Right lobe of liver (tissue), 6 donors: ENCODE measurements around the gene RAP1A. TPM values are rescaled to one million over a fixed set of nuclear protein-coding genes. Genes with fewer than 3 reads are reported as not detected.
A peak's percentile ranks its signal among the peaks of the same experiment; 100 is the strongest.

Experiments used
- ATAC-seq, 4 donors: fragments of 200-7000 bp; cut with Tn5 transposase; one replicate each; pipeline ENCODE4 v1.9.1; 2020; ENCODE audit warnings: mild to moderate bottlenecking in 4 of 4, moderate library complexity in 4 of 4
- DNase-seq, 3 donors: peaks; one replicate each; pipeline ENCODE4 v3.0.0-alpha.2; 2020
- H3K27ac ChIP-seq, 3 donors: fragments of 200-600 bp; one replicate each; pipeline ENCODE4 v1.8.0; 2022
- H3K27me3 ChIP-seq, 2 donors: fragments of 200-600 bp; one replicate each; pipeline ENCODE4 v1.8.0; 2022
- H3K36me3 ChIP-seq, 4 donors: fragments of 200-600 bp; sonication (generic) in 1 of 4; one replicate each; pipeline versions ENCODE4 v1.5.1 to v1.8.0; 2017 to 2022; ENCODE audit warnings: control low read depth in 1 of 4
- H3K4me1 ChIP-seq, 4 donors: fragments of 200-600 bp; sonication (generic) in 1 of 4; one replicate each; pipeline versions ENCODE4 v1.5.1 to v1.8.0; 2017 to 2022; ENCODE audit warnings: control low read depth in 1 of 4
- H3K4me3 ChIP-seq, 3 donors: fragments of 200-600 bp; one replicate each; pipeline ENCODE4 v1.8.0; 2022
- H3K9me3 ChIP-seq, 4 donors: fragments of 200-600 bp; sonication (generic) in 1 of 4; one replicate each; pipeline versions ENCODE4 v1.5.1 to v1.8.0; 2017 to 2022; ENCODE audit warnings: control low read depth in 1 of 4
- CTCF ChIP-seq, 4 donors: fragments of 200-600 bp in 3 of 4; fragments of 450-650 bp in 1 of 4; IDR thresholded peaks; one replicate each; pipeline versions ENCODE4 v1.5.1 to v1.8.0; 2016 to 2022; ENCODE audit warnings: antibody characterized with exemption in 4 of 4, mild to moderate bottlenecking in 2 of 4
- POLR2A ChIP-seq: fragments of 450-650 bp; IDR thresholded peaks from one replicate; pipeline ENCODE4 v1.6.1; 2017; ENCODE audit warnings: antibody characterized with exemption, mild to moderate bottlenecking
- WGBS: methylation state at CpG from one replicate; pipeline ENCODE4 v1.1.6; 2018; ENCODE audit warnings: low coverage, low lambda C conversion rate; ENCODE audit not compliant: insufficient coverage; ENCODE audit errors: missing lambda C conversion rate; 5-methylcytosine and 5-hydroxymethylcytosine counted together
- intact Hi-C, 2 donors: fragments of 100-400 bp; cut with DNase I; formaldehyde crosslinking; loops; one replicate each; pipeline versions ENCODE4 v1.11.2 to v1.14.1; 2022
- total RNA-seq, 6 experiments: library from RNA; depleted of rRNA in 2 of 6; stranded (reverse); fragments of >200 nt in 2 of 6; fragmentation: NEBNext Ultra II Directional in 3 of 6; extraction: Animal tissue kit (Norgen Biotek cat#: 25700) in 3 of 6; gene quantifications; one replicate each; pipeline versions ENCODE4 v1.1.0 to v1.2.4, GENCODE V29; 2016 to 2023
- donor health status: DM: no; HTN: yes; CAD: no.
- donor health status: DM: no; HTN: no; CAD: no.
- donor health status: DM: no; HTN: no; CAD: no.
- donor health status: DM: no; HTN: yes; CAD: no.
- donor health status: DM: no; HTN: yes; CAD: no.

Gene RAP1A
- total RNA-seq, 6 experiments from 2014 or later: 25.9 to 53.8 (median 33.3) TPM

DNA sequence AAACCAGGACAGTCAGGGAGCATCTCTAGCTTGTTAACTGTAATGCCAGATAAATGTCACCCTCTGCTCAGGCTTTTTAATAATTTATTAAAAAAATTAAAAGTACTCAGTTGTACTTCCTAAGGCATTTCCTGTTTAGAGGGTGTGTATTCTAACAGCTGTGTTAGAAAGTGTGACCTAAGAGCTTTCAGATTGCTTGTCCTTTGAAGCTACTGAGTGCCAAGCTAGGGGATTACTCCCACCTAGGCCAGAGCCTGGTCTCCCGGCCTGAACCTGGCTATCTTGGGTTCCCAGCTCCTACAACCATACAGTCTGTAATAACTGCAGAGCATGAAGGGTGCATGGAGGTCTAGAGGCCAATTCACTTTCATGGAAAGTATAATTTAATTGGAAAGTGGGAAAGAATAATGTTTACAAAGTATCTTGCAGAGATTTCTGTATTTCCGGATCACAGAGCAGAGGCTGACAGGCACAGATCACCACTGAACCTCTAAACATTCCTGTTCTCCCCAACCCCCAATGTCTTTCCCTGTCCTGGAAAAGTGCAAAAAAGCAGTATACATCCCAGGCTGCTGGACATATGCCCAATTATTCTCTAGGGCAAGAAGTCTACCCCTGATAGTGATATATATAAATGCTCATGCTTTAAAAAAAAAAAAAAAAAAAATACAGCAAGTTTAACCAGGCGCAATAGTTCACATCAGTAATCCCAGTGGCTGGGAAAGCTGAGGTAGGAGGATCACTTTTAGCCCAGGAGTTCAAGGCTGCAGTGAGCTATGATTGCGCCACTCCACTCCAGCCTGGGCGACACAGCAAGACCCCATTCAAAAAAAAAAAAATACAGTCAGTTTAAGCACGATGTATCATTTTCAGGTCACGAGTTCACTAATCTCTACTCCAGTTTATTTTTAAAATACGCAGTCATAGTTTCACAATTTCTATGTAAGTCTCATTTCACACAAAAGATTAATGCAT, 36.7 kb upstream of the RAP1A start:
- peak; percentile 18 to 53 (median 34) for ATAC-seq
- H3K9me3 ChIP-seq: no peaks in the 10 kb centered on the region
- no peaks in the 10 kb centered on the region for H3K27me3 ChIP-seq
- H3K4me1 ChIP-seq: no peaks in the 10 kb centered on the region
- TF ChIP-seq CTCF (IDR thresholded peaks at IDR 0.05): no peak
- no peak for TF ChIP-seq POLR2A
- DNase-seq: no peak
- intact Hi-C loops: no loop called here
- WGBS: 71% methylated on average over 7 of the region's 8 CpGs
- H3K27ac ChIP-seq: no peak overlapping the region
- H3K4me3 ChIP-seq: no peak overlapping the region
- no peaks in the 10 kb centered on the region for H3K36me3 ChIP-seq

GRCh38 chr1:111585447-111586086, 34.0 kb upstream of the RAP1A start:
- intact Hi-C loops: no loop called here
- no peak for ATAC-seq
- no peak for TF ChIP-seq POLR2A
- no peak for TF ChIP-seq CTCF (IDR thresholded peaks at IDR 0.05)
- no peaks in the 10 kb centered on the region for H3K4me1 ChIP-seq
- H3K9me3 ChIP-seq: no peaks in the 10 kb centered on the region
- H3K4me3 ChIP-seq: no peak overlapping the region
- no peaks in the 10 kb centered on the region for H3K27me3 ChIP-seq
- DNase-seq: no peak
- H3K36me3 ChIP-seq: no peaks in the 10 kb centered on the region
- 88% methylated on average over 1 of the region's 1 CpG for WGBS
- H3K27ac ChIP-seq: no peak overlapping the region

DNA sequence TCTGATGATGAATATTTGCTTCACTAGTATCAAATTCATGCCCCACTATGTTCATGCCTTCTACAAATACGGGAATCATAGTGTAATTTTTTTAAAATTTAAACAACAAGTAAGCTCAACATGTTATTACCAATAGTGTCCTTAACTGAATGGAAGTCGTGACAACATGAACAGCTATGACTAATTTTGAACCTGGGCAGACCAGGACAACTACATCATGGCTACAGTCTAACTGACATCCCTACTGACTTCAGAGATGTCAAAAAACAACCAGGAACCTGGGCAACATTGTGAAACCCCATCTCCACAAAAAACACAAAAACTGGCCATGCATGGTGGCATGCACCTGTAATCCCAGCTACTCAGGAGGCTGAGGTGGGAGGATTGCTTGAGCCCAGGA, 33.5 kb upstream of the RAP1A start:
- no peak for ATAC-seq
- Histone ChIP-seq H3K9me3 (no peaks in the 10 kb centered on the region), H3K27me3 (no peaks in the 10 kb centered on the region), H3K36me3 (no peaks in the 10 kb centered on the region), H3K27ac (no peak overlapping the region), H3K4me1 (no peaks in the 10 kb centered on the region), H3K4me3 (no peak overlapping the region)
- intact Hi-C loops: no loop called here
- no peak for DNase-seq
- WGBS: 76% methylated on average over 2 of the region's 2 CpGs
- TF ChIP-seq CTCF (IDR thresholded peaks at IDR 0.05): no peak
- TF ChIP-seq POLR2A: no peak

DNA sequence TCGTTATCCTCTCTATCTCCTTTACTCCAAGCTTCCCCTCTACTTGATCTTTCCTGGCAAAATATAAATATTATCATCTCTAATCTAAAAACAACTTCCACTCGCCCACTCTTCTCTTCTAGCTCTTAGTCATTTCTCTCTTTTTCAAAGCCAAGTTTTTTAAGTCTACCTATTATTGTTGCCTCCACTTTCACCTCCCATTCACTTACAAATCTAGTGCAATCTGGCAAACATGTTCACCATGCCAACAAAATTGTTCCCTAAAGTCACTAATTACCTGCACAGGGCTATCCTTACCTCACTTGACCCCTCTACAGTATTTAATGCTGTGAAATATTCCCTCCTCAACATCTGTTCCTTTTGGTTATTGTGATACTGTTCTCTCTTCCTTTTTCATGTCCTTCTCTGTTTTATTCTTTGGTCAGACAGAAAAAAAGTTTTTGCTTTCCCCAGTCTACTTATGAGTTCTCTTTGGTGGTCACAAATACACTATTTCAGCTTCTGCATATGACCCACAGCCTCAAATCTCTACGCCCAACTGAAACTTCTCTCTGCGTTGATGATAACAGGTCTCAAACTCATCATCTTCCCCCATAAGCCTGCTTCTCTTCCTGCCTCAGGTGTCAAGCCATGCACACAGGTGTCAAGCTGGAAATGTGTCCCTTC, 31.9 kb upstream of the RAP1A start:
- intact Hi-C loops: no loop called here
- Histone ChIP-seq H3K36me3 (no peaks in the 10 kb centered on the region), H3K27me3 (no peaks in the 10 kb centered on the region), H3K27ac (no peak overlapping the region), H3K9me3 (no peaks in the 10 kb centered on the region), H3K4me1 (no peaks in the 10 kb centered on the region), H3K4me3 (no peak overlapping the region)
- 77% methylated on average over 4 of the region's 4 CpGs for WGBS
- no peak for TF ChIP-seq CTCF (IDR thresholded peaks at IDR 0.05)
- no peak for TF ChIP-seq POLR2A
- ATAC-seq (no peak), DNase-seq (no peak)
